PC-9 (cell line): Measurements from ENCODE around the gene DDIT4L. TPM values are rescaled to one million over a fixed set of nuclear protein-coding genes. Genes with fewer than 3 reads are reported as not detected.
A peak's percentile ranks its signal among the peaks of the same experiment; 100 is the strongest.

Source experiments
- Bru-seq: library from RNA; stranded (reverse); fragments of 400-500 nt; gene quantifications from one replicate; lab custom pipeline; 2021; lab: Mats Ljungman, UMichigan
- BruChase-seq, 2 experiments: library from RNA; stranded (reverse); fragments of 400-500 nt; gene quantifications; one replicate each; lab custom pipeline; 2021; lab: Mats Ljungman, UMichigan
- BruUV-seq: library from RNA; stranded (reverse); fragments of 400-500 nt; replicated peaks from 2 replicates; lab custom pipeline; 2021; lab: Mats Ljungman, UMichigan
- CTCF ChIA-PET: fragments of 300-600 bp; sonication (Branson Sonifier 250); formaldehyde crosslinking; loops from one replicate; lab custom pipeline; 2022; ENCODE audit warnings: antibody characterized with exemption; lab: Charles Lee
- POLR2A ChIA-PET: fragments of 300-600 bp; sonication (Branson Sonifier 250); formaldehyde crosslinking; loops from one replicate; lab custom pipeline; 2022; ENCODE audit warnings: antibody characterized with exemption; ENCODE audit not compliant: unreplicated experiment; lab: Charles Lee
- DNase-seq, 2 experiments: peaks; one replicate each; pipeline versions ENCODE4 v3.0.0 to v3.0.0-alpha.2; 2015 to 2022; ENCODE audit warnings: mixed read lengths in 1 of 2
- H2AFZ ChIP-seq: fragments of 200-600 bp; sonication (generic); 2 replicates; pipeline ENCODE4 v1.8.1; 2017; ENCODE audit warnings: antibody characterized with exemption
- H3F3A ChIP-seq: fragments of 200-600 bp; sonication (generic); 2 replicates; pipeline ENCODE4 v1.8.1; 2017; ENCODE audit warnings: antibody characterized with exemption, mild to moderate bottlenecking, low read depth; ENCODE audit not compliant: insufficient read depth
- H3K27ac ChIP-seq: fragments of 200-600 bp; sonication (generic); 2 replicates; pipeline ENCODE4 v1.6.1; 2016; ENCODE audit warnings: mixed run types
- H3K27me3 ChIP-seq: fragments of 200-600 bp; sonication (generic); 2 replicates; pipeline ENCODE4 v1.6.1; 2016; ENCODE audit warnings: low read depth, mixed run types; ENCODE audit not compliant: insufficient read depth
- H3K36me3 ChIP-seq: fragments of 200-600 bp; sonication (generic); 2 replicates; pipeline ENCODE4 v1.6.1; 2016; ENCODE audit warnings: low read depth, mixed run types
- H3K4me1 ChIP-seq: fragments of 200-600 bp; sonication (generic); replicated peaks from 2 replicates; pipeline ENCODE4 v1.6.1; 2016; ENCODE audit warnings: mixed run types; ENCODE audit not compliant: insufficient read depth
- H3K4me2 ChIP-seq: fragments of 200-600 bp; sonication (generic); 2 replicates; pipeline ENCODE4 v1.6.1; 2017; ENCODE audit warnings: mixed run types
- H3K4me3 ChIP-seq: fragments of 200-600 bp; sonication (generic); 2 replicates; pipeline ENCODE4 v1.6.1; 2016; ENCODE audit warnings: mixed run types
- H3K79me2 ChIP-seq: fragments of 200-600 bp; sonication (generic); 2 replicates; pipeline ENCODE4 v1.6.1; 2017; ENCODE audit warnings: low read depth, mixed run types
- H3K9me2 ChIP-seq: fragments of 200-600 bp; sonication (generic); 2 replicates; pipeline ENCODE4 v1.8.1; 2017; ENCODE audit warnings: mild to moderate bottlenecking; ENCODE audit not compliant: insufficient read depth
- H3K9me3 ChIP-seq: fragments of 200-600 bp; sonication (generic); 2 replicates; pipeline ENCODE4 v1.8.1; 2016; ENCODE audit warnings: low read depth; ENCODE audit not compliant: insufficient read depth
- H4K20me1 ChIP-seq: fragments of 200-600 bp; sonication (generic); 2 replicates; pipeline ENCODE4 v1.8.1; 2017; ENCODE audit not compliant: insufficient read depth
- EZH2 ChIP-seq: fragments of 200-600 bp; sonication (generic); IDR thresholded peaks from 2 replicates; pipeline ENCODE4 v1.8.0; 2017; ENCODE audit warnings: antibody characterized with exemption, low read depth
- intact Hi-C: fragments of 100-400 bp; cut with micrococcal nuclease; formaldehyde crosslinking; loops from one replicate; pipeline ENCODE4 v1.10.0; 2022; ENCODE audit not compliant: unreplicated experiment
- long read RNA-seq: library from polyadenylated mRNA; stranded (forward); transcript quantifications from one replicate; pipeline ENCODE4 v2.0.0, GENCODE V29; 2022
- total RNA-seq: library from RNA; stranded (reverse); gene quantifications from 2 replicates; pipeline ENCODE4 v1.2.3, GENCODE V29; 2021
- TF ChIP-seq, protein P1 (sequence below): fragments of 200-600 bp; sonication (generic); conservative IDR thresholded peaks from 2 replicates; pipeline ENCODE4 v1.6.1; 2017; ENCODE audit warnings: mixed run types, antibody characterized with exemption, mild to moderate bottlenecking, moderate library complexity

Gene DDIT4L, protein sequence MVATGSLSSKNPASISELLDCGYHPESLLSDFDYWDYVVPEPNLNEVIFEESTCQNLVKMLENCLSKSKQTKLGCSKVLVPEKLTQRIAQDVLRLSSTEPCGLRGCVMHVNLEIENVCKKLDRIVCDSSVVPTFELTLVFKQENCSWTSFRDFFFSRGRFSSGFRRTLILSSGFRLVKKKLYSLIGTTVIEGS
- total RNA-seq = 1.0 and 1.1 TPM in 2 replicates
- percentile 39 among the genes with signal in this experiment for Bru-seq, nascent RNA
- percentile 55 among the genes with signal in this experiment for BruChase-seq, experiment 1, labeled RNA remaining after a 2-hour chase
- BruChase-seq, experiment 2, labeled RNA remaining after a 6-hour chase = percentile 35 among the genes with signal in this experiment
- long read RNA-seq, partial matches to known transcripts = 0 of 1 reads
- long read RNA-seq, other reads (novel, unspliced or antisense) = 0 of 1 reads

DNA sequence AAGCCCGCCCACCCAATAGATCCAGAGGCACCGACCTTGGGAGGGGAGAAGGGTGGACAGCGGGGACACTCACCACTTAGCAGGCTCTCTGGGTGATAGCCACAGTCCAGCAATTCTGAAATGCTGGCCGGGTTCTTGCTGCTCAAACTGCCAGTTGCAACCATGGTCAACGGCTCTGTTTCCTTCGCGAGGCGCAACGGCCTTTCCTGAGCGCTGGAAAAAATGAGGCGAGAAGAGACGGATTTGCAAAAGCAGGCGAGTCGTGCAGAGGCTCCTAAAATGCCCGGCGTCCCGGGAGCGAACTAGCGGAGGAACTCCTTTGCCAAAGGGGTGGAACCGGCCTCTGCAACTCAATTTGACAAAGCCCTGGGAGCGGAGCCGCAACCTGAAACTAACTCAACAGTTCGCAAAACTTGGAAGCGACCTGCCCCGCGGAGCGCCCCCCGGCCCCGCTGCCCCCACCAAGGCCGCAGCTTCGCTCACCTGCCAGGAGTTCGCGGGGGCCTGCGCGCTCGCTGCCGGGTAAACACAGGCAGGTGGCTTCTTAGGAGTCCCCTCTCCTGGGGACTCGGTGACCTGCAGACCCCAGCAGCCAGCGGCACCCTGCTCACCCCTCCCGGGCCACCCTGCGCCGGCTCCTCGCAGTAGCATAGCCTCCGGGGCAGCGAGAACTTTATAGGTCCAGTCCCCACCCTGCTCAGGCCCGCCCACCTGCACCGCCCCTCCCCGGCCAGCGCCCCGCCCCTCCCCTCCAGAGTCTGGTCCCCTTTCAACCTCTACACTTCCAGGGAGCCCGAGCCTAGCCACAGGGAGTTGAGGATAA lies at the start of gene DDIT4L:
Gene DDIT4L, minus strand, starts transcription at position 649 of the 823 bp plus-strand sequence. Its CDS starts 485 bp downstream, at position 164.
- Histone ChIP-seq H3K9me2 (no peaks in the 10 kb centered on the region), H3K36me3 (no peaks in the 10 kb centered on the region), H3K9me3 (no peaks in the 10 kb centered on the region), H3K4me3 (peak within 1 kb of the TSS; percentile 65), H3K27ac (no peak within 1 kb of the TSS), H3F3A (peaks cover 3% of the 10 kb centered on the region; the same call in 1 of the 2 replicates), H3K4me2 (peak within 1 kb of the TSS; percentile 90), H4K20me1 (no peaks in the 10 kb centered on the region), H3K27me3 (no peaks in the 10 kb centered on the region), H3K79me2 (no peaks in the 10 kb centered on the region), H3K4me1 (peaks cover 14% of the 10 kb centered on the region; the same call in 1 of the 2 replicates), H2AFZ (peak within 1 kb of the TSS; percentile 93)
- POLR2A ChIA-PET = no interaction called here
- no TSS peak for BruUV-seq
- intact Hi-C loops = no loop called here
- DNase-seq = peak in 1 of 2 experiments; percentile 33
- CTCF ChIA-PET = no interaction called here
- TF ChIP-seq, protein P1, sequence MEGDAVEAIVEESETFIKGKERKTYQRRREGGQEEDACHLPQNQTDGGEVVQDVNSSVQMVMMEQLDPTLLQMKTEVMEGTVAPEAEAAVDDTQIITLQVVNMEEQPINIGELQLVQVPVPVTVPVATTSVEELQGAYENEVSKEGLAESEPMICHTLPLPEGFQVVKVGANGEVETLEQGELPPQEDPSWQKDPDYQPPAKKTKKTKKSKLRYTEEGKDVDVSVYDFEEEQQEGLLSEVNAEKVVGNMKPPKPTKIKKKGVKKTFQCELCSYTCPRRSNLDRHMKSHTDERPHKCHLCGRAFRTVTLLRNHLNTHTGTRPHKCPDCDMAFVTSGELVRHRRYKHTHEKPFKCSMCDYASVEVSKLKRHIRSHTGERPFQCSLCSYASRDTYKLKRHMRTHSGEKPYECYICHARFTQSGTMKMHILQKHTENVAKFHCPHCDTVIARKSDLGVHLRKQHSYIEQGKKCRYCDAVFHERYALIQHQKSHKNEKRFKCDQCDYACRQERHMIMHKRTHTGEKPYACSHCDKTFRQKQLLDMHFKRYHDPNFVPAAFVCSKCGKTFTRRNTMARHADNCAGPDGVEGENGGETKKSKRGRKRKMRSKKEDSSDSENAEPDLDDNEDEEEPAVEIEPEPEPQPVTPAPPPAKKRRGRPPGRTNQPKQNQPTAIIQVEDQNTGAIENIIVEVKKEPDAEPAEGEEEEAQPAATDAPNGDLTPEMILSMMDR = no peak

DNA sequence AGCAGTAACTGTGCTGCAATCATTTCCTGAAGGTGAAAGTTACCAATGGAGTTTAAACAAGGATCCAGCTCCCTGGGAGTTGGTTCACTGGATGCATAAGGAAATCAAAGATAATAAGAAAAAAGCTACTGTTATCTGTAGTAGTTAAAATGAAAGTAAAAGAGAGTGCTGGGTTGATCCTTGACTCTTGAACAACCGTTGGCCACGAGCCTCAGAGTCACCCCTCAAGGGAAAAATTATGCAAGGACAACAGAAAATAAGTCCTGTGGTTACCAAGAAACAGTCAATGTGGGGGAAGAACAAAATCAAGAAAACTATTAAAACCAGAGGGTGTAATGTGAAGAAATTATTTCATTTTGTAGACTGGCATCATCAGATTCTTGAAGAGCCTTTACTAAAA lies 49.7 kb upstream of the DDIT4L start:
- H3K4me3 ChIP-seq = no peak overlapping the region
- TF ChIP-seq, protein P1 = no peak
- TF ChIP-seq EZH2 = no peak
- no TSS peak for BruUV-seq
- H3K4me1 ChIP-seq = no peaks in the 10 kb centered on the region
- H3K4me2 ChIP-seq = no peak overlapping the region
- H3K9me2 ChIP-seq = no peaks in the 10 kb centered on the region
- ChIA-PET CTCF (no interaction called here), POLR2A (no interaction called here)
- no peak overlapping the region for H3K27ac ChIP-seq
- H2AFZ ChIP-seq = 0 out of 2 replicates have a peak overlapping the region, but pooled peaks have one; percentile 3
- peaks cover 6% of the 10 kb centered on the region; the same call in 1 of the 2 replicates for H3K9me3 ChIP-seq
- intact Hi-C loops = no loop called here
- no peaks in the 10 kb centered on the region for H4K20me1 ChIP-seq
- H3K36me3 ChIP-seq = no peaks in the 10 kb centered on the region
- DNase-seq = no peak
- no peaks in the 10 kb centered on the region for H3K27me3 ChIP-seq
- H3K79me2 ChIP-seq = no peaks in the 10 kb centered on the region
- H3F3A ChIP-seq = no peaks in the 10 kb centered on the region

DNA sequence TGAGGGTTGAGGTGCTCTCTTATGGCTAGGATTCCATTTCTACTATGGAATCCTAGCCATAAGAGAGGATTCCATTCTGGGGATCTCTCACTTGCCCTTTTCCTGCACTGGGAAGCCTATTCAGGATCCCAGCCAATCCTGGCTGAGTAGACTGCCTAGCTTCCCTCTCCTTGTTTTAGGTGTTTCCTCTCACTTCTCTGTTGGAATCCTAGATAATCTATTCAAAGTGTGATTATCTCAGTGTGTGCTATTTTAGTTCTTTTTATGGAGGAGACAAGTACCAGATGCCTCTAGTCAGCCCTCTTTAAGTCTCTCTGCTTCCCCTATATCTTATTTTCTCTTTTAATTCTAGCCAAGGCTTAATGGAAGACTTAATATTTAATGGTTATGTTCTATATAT lies 34.5 kb upstream of the DDIT4L start:
- no peaks in the 10 kb centered on the region for H3K4me1 ChIP-seq
- no peaks in the 10 kb centered on the region for H3K27me3 ChIP-seq
- no peak overlapping the region for H3K4me3 ChIP-seq
- no peaks in the 10 kb centered on the region for H3F3A ChIP-seq
- POLR2A ChIA-PET = no interaction called here
- no TSS peak for BruUV-seq
- no peaks in the 10 kb centered on the region for H3K79me2 ChIP-seq
- DNase-seq = no peak
- peaks cover 23% of the 10 kb centered on the region for H3K9me3 ChIP-seq
- H3K9me2 ChIP-seq = no peaks in the 10 kb centered on the region
- no peak overlapping the region for H3K4me2 ChIP-seq
- CTCF ChIA-PET = no interaction called here
- no peak for TF ChIP-seq EZH2
- TF ChIP-seq, protein P1 = no peak
- intact Hi-C loops = no loop called here
- no peaks in the 10 kb centered on the region for H3K36me3 ChIP-seq
- no peaks in the 10 kb centered on the region for H4K20me1 ChIP-seq
- H2AFZ ChIP-seq = no peak overlapping the region
- no peak overlapping the region for H3K27ac ChIP-seq
